HL-60 (cell line): Measurements from ENCODE around the gene DEPDC1B.

Experiments
- DNase-seq, 2 experiments: peaks; one replicate each; pipeline ENCODE4 v3.0.0-alpha.2; 2010 to 2020; ENCODE audit warnings: low read depth in 1 of 2, low spot score in 1 of 2
- H3K27ac ChIP-seq: fragments of 250-450 bp; sonication (Bioruptor Pico); replicated peaks from 2 replicates; pipeline ENCODE4 v1.5.1; 2020; ENCODE audit warnings: mild to moderate bottlenecking, moderate library complexity
- H3K27me3 ChIP-seq: fragments of 250-450 bp; sonication (Bioruptor Pico); 2 replicates; pipeline ENCODE4 v1.5.1; 2021; ENCODE audit warnings: mild to moderate bottlenecking, moderate library complexity; ENCODE audit not compliant: insufficient read depth, poor library complexity, severe bottlenecking
- H3K4me3 ChIP-seq: replicated peaks from 2 replicates; pipeline ENCODE4 v1.5.1; 2011; ENCODE audit warnings: mild to moderate bottlenecking, control low read depth, low read length; ENCODE audit not compliant: insufficient read depth
- CTCF ChIP-seq: IDR thresholded peaks from one replicate; pipeline ENCODE4 v1.5.1; 2011; ENCODE audit warnings: low read length, control low read depth, inconsistent platforms; ENCODE audit not compliant: insufficient read depth
- GABPA ChIP-seq: IDR thresholded peaks from 2 replicates; pipeline ENCODE4 v1.6.1; 2012; ENCODE audit warnings: low read depth
- POLR2AphosphoS5 ChIP-seq: IDR thresholded peaks from 2 replicates; pipeline ENCODE4 v1.6.1; 2012; ENCODE audit warnings: low read depth
- REST ChIP-seq: IDR thresholded peaks from 2 replicates; pipeline ENCODE4 v1.6.1; 2012; ENCODE audit warnings: low read depth; ENCODE audit not compliant: insufficient replicate concordance
- SPI1 ChIP-seq: IDR thresholded peaks from 2 replicates; pipeline ENCODE4 v1.6.1; 2012; ENCODE audit warnings: low read depth, mild to moderate bottlenecking, borderline replicate concordance

The DEPDC1B gene

GRCh38 chr5:60638300-60638699 is 61.7 kb downstream of the DEPDC1B start:
- DNase-seq, result no peak
- no peaks in the 10 kb centered on the region for H3K27me3 ChIP-seq
- no peak for TF ChIP-seq CTCF
- TF ChIP-seq GABPA, result no peak
- TF ChIP-seq SPI1, result no peak
- TF ChIP-seq POLR2AphosphoS5, result no peak
- TF ChIP-seq REST, result no peak
- no peak overlapping the region for H3K27ac ChIP-seq
- no peak overlapping the region for H3K4me3 ChIP-seq

- Histone ChIP-seq H3K27ac (no peak overlapping the region), H3K27me3 (no peaks in the 10 kb centered on the region), H3K4me3 (no peak overlapping the region)
- TF ChIP-seq GABPA (no peak), CTCF (no peak), SPI1 (no peak), REST (no peak), POLR2AphosphoS5 (no peak)
- no peak for DNase-seq
These were observed 63.3 kb downstream of the DEPDC1B start for GRCh38 chr5:60636644-60637043.

- Histone ChIP-seq H3K27ac (no peak overlapping the region), H3K4me3 (no peak overlapping the region), H3K27me3 (no peaks in the 10 kb centered on the region)
- DNase-seq, result no peak
- TF ChIP-seq POLR2AphosphoS5 (no peak), SPI1 (no peak), GABPA (no peak), CTCF (no peak)
These were observed 64.0 kb downstream of the DEPDC1B start for GRCh38 chr5:60636001-60636400.

GRCh38 chr5:60634051-60634450 is 65.9 kb downstream of the DEPDC1B start:
- no peak overlapping the region for H3K4me3 ChIP-seq
- no peaks in the 10 kb centered on the region for H3K27me3 ChIP-seq
- peak in 1 of 2 experiments; percentile 16 for DNase-seq
- no peak for TF ChIP-seq REST
- TF ChIP-seq POLR2AphosphoS5, result no peak
- TF ChIP-seq GABPA, result no peak
- no peak for TF ChIP-seq CTCF
- no peak for TF ChIP-seq SPI1
- no peak overlapping the region for H3K27ac ChIP-seq
